Dedifferentiated amniotic fluid mesenchymal stem cell (primary cell): ENCODE data around the gene C4orf36.

ENCODE experiments used
- DNase-seq: peaks from one replicate; pipeline ENCODE4 v3.0.0-alpha.2; 2016; ENCODE audit errors: extremely low spot score

Gene C4orf36

DNA sequence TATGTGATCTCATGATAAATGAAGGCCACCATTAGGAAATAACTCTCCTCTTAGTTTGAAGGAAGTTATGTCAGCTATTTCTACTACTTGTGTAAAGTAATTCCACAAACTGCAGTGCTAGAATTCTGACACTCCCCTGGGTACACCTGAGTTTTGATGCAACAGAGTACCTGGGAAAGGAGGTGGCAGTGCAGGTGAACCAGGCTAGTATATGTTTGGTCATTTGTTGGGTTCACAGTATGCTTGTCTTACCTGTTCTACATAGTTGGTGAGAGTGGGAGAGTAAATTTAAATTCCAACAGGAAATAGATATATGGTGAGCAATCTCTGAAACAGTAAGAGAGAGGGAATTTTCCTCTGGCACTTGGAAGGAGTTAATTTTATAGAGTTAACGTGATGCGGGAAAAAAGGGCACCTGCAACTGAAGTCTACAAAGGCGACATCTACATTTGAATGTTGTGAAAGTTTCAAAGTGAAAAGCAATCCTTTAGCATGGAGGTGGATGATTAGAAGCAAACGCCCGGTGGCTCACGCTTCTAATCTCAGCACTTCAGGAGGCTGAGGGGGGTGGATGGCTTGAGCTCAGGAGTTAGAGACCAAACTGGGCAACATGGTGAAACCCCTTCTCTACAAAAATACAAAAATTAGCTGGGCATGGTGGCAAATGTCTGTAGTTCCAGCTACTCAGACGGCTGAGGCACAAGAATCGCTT, 34.7 kb downstream of the C4orf36 start:
- DNase-seq, result no peak

DNA sequence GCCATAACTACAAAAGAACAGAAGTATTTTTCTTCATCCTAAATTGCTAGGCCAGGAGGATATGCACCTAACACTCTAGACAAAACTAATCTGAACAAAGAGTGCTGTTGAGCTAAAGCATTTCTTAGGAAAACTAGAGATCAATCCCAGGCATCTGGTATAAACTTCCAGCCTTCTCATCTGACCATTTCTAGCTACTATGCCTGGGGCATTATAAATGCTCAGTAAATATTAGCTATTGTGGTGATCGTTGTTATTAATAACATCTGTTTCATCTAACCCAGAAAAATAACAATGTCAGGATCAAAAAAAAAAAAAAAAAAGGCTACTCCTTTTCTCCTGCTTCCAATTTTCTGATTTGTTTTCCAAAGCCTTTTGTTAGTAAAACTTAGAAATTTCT, 35.3 kb downstream of the C4orf36 start:
- no peak for DNase-seq

DNA sequence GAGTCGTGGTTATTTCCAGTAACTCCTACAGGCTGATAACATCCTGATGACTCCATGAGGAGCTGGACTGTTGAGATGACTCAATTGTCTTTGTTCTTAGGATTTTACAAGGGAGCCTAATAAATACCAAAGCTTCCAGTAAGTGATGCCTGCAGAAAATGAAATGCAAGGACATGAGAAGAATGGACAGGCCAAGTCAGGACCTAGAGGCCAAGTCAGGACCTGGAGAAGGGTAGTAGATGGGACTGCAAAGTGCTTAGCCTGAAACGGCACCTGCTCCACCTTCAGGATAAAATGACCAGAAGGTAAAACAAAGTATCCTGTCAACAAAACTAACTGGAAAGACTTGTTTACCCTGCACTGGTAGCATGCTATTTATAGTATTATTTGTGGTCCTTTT, 36.6 kb downstream of the C4orf36 start:
- DNase-seq, result no peak

DNA sequence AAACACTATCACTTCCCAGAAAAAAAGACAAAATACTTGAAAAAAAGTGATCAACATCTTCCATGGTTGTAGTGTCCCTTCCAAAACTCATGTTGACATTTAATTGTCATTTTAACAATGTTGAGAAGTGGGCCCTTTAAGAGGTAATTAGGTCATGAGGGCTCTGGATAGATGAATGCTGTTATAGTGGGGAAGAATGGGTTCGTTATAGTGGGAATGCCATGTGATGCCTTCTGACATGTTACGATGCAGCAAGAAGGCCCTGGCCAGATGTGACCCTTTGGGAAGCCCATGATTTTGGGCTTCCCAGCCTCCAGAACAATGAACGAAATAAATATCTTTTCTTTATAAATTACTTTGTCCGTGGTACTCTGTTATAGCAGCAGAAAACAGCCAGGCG, 39.0 kb downstream of the C4orf36 start:
- DNase-seq, result no peak

DNA sequence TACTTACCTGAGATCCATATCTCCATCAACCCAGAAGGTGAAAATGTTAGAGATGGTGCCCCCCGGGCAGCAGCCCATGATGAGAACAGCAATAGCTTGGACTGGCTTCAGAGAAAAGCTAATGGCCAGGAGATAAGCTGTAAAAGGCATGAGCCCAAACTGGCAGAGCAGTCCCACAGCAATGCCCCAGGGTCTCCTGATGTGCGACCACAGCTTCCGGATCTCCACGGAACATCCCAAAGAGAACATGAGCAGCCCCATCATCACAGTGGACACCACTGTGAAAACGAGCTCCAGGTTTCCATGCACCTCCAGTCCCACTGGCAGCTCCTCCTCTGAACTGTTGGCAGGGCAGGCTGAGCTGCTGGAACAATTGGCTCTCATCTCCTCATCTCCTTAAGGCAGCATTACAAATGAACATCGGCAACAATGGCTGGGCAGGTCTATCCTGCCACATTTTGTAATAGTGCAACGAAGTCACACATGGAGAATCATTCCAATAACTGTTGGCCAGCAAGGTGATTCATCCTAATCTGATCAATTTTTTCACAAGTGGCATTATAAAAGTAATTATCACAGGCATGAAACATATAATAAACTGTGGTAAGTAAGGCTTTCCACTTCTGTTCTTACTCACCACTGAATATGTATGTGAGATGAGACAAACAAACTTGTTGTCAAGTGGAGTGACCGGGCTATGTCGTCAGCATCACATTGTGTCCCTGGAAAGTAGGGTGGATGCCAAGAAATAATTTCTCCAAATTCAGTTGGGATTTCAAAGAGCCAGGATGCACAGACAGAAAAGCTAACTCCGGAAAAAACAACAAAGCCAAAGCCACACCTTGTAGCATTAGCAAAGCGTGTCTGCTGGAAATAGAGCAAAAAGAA, 43.2 kb downstream of the C4orf36 start, which contains the start of gene SLC10A6:
Gene SLC10A6, minus strand, starts transcription at position 653 of the 888 bp plus-strand sequence. Its CDS starts 269 bp downstream, at position 384.
- no peak for DNase-seq

DNA sequence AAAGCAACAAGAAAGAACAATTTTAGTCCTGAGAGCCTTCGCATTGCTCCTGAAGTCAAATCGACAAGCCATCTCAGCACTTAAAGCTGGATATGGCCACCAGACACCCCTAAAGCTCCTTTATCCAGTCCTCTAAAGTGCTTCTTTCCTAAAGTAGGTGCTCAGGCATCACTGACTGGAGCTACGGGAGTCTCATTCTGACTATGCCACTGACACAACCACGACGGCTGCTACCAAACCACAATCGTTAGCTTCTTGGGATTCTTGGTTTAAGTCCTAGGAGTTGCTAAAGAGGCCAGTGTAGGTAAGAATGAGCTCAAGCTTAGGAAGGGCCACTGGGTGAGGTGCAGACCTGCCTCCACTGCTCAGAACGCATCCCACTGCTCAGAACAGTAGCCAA, 44.1 kb downstream of the C4orf36 start:
- no peak for DNase-seq

DNA sequence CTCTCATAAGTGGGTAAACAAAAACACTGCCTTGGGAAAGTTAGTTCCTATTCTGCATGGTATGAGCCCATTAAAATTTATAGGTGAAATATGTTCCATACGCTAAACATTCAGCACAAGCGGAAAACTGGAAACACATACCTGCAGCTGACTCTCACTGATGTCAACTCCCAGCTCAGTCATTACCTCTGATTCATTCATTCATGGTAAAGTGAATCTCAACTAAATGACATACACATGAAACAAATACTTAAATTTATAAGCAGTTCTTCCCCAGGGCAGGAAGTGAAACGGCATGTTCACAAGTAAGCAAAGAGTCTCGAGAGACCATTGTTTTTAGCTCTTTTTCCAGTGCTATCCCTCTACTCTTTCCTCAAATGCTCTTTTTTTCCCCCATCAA, 44.7 kb downstream of the C4orf36 start:
- no peak for DNase-seq

DNA sequence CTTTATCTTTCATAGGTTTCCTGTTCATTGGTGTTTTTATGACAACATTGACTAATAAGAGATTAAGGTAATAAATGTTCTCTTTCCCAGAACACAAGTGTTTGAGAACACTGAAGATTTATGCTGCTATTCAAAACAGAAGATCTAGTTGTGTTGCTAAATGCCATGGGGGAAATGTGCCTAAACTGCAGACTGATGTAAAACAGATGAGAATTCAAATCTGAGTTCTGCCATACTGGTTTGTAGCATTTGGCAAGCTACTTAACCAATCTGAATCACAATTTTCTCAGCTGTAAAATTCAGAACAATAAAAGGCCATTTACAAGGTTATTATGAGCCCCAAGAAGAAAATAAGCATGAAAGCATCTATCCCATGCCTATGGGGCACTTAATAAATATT, 45.3 kb downstream of the C4orf36 start:
- no peak for DNase-seq

DNA sequence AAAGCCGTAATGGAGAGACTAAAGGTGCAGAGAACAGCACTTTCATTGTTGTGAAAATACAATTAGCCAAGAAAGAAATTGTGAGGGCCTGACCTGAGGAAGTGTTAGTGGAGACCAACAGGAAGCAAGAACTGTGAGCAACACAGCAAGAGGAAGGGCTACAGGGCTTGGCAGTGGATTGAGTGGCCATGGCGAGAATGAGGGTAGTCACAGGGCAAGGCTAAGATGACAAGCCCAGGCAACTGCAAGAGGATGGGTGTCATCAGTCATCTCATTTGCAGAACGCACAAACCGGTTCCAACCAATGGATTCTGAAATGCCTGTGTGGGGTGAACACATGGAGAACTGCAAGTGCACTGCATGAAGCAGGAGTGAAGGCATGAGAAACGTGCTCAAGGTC, 46.6 kb downstream of the C4orf36 start:
- DNase-seq, result no peak

DNA sequence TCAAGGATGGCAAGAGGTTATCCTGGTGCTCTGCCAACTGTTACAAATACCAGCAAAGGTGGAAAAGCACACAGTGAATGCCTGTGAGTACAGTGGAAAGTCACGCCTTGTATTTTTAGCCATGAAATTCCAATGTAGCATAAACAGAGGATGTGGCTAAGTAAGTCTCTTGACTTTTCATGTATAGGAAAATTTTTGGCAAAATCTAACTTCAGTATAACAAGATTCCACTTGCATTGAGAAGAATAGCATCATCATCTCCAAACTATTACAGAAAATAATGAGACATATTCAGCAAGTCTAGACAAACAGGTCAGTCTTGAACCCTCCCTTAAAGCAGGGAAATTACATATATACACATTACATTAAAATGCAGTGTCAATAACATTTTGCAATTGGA, 50.9 kb downstream of the C4orf36 start:
- DNase-seq, result no peak

DNA sequence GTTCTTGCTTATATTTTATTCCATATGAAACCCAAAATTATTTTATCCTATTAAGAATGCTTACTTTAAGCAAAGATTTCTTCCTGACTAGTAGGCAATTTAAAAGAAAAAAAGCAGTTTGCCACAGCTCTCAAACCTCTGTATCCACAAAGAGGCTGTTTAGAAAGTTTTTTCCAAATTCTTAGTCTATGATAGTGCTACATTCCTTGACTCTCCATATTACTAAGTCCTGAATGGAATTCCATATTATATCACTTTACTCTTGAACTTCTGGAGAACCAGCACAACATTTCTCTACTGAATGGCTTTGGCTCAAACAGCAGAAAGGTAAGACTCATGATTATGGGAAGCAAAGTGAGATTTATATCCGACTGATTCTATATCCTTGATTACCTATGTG, 51.4 kb downstream of the C4orf36 start:
- DNase-seq, result no peak

DNA sequence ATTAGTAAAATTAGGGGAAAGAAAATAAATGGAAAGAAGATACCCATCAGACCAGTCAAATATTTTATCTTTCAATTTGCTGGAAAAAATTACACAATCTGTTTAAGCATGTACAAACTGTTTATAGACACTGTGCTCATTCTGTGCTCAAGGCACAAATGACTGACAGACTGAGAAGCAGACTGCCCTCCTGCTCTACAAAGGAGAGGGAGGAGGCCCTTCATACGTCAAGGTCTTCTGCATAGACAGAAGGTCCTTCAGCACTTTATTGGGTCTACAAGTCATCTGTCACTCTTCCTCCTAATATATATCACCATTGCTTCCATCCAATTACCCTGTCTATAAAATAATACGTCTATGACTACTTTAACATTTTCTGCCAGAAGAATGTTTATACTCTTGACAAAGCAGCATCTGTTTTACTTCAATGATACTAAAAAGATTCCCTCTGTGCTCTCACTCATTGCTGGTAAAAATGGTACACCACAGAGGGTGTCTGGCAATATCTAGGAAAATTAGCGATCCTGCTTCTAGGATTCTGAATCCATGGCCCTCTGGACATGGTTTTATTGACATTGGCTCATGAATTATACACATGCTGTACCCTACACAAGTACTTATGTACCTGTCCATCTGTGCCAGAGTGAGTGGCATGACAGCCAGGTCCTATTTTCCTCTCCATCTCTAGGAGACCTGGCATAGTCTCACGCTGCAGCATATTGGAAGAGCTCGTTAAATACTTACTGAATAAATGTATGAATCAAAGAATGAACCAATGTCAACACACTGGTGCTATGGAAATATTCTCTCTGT, 54.3 kb downstream of the C4orf36 start:
- DNase-seq, result no peak

DNA sequence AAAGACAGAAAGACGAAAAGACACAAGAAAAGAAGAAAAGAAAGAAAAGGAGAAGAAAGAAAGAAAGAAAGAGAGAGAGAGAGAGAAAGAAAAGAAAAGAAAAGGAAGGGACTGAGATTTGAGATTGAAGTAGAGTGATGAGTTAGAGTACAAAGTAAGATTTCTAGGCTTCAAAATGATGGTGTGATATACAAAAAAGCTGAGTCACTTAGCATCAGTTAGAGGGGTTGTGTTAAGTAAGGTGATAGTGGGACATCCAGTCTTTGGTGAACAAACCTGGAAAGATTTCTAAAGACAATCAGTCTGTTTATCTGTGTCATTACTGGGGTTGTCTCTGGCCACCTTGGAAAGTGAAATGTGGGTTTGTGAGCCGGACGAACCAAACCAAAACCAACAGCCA, 56.5 kb downstream of the C4orf36 start:
- no peak for DNase-seq

DNA sequence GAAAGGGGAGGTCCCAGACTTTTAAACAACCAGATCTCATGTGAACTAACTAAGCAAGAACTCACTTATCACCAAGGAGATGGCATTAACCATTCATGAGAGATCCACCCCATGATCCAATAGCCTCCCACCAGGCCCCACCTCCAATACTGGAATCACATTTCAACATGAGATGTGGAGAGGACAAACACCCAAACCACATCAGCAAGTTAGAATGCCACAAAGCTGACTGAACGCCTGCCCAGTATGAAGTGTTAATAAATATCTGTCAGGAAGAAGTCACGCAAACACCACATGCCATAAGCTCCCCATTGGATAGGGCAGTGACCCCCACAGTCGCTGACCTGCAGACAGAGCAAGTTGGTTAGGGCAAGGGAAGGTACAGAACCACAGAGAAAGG, 57.3 kb downstream of the C4orf36 start:
- DNase-seq, result no peak

DNA sequence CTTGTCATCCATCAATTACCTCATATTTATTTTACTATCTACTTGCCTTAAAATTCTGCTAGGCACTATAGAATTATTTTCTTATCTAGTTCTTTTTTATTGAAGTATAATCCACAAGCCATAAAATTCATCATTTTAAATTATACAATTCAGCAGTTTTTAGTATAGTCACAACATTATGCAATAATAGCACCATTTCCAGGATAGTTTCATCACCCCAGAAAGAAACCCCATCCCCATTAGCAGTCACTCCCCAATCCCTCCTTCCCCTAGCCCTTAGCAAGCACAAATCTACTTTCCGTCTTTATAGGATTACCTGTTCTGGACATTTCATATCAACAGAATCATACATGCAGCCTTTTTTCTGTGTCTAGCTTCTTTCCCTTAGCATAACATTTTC, 58.6 kb downstream of the C4orf36 start:
- DNase-seq, result no peak

DNA sequence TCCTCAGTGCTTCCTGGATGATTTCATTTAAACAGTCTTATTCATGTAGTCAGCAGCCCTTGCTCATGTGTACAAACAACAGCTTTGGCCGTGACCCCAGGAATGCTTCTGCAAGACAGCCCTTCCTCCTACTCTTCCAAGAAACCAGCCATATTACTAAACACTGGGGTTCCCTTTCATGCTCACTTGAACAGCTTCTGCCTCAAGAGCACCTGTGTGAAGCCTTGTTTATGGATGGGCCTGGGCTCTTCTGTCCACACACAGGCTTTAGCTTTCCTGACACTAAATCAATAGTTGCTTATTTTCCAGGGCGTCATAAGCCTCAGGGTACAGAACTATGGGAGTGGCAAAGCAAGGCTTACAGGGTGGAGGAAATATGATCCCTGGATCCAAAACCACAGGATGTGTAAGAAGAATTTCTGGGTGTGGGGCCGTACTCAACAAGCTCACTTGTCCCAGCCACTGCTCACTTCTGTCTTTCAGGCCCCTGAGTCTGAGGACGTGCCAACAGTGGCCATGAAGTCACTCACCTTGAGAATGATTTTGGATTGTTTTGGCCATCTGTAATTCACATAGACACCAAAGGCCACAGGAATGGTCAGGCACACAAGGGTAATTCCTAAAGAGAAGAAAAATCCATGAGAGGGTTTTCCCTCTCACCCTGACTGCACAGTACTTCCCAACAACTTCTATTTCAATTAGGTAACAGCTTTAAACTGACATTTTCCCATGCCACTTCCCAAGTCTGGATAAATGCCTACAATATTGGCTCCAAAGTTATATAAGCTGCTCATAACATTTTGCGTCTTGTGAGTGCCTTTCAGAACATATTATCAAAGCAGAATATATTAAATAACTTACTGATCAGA, 60.7 kb downstream of the C4orf36 start:
- peak; percentile 88 for DNase-seq
